ENCODE data around the gene PRRT3. TPM values are rescaled to one million over a fixed set of nuclear protein-coding genes. Genes with fewer than 3 reads are reported as not detected.

Gene PRRT3
- total and polyA plus RNA-seq, 9 of the 15 experiments (the other 6 are each of a cell fraction or from before 2014, with no cell fraction given): 0.06 to 1.9 (median 1.2) TPM

- TF ChIP-seq, protein P1, sequence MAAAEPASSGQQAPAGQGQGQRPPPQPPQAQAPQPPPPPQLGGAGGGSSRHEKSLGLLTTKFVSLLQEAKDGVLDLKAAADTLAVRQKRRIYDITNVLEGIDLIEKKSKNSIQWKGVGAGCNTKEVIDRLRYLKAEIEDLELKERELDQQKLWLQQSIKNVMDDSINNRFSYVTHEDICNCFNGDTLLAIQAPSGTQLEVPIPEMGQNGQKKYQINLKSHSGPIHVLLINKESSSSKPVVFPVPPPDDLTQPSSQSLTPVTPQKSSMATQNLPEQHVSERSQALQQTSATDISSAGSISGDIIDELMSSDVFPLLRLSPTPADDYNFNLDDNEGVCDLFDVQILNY (CRISPR knock-in tag; IDR thresholded peaks at IDR 0.05): no peak; the same call in 1 of the 2 replicates
- TF ChIP-seq PCBP2 (IDR thresholded peaks at IDR 0.05; ENCODE audit: low read depth, low read length, poor library complexity, severe bottlenecking): no peak
- no peak for TF ChIP-seq CBX2 (IDR thresholded peaks at IDR 0.05; ENCODE audit: insufficient read depth, low read length, poor library complexity, severe bottlenecking)
- TF ChIP-seq, protein P2, sequence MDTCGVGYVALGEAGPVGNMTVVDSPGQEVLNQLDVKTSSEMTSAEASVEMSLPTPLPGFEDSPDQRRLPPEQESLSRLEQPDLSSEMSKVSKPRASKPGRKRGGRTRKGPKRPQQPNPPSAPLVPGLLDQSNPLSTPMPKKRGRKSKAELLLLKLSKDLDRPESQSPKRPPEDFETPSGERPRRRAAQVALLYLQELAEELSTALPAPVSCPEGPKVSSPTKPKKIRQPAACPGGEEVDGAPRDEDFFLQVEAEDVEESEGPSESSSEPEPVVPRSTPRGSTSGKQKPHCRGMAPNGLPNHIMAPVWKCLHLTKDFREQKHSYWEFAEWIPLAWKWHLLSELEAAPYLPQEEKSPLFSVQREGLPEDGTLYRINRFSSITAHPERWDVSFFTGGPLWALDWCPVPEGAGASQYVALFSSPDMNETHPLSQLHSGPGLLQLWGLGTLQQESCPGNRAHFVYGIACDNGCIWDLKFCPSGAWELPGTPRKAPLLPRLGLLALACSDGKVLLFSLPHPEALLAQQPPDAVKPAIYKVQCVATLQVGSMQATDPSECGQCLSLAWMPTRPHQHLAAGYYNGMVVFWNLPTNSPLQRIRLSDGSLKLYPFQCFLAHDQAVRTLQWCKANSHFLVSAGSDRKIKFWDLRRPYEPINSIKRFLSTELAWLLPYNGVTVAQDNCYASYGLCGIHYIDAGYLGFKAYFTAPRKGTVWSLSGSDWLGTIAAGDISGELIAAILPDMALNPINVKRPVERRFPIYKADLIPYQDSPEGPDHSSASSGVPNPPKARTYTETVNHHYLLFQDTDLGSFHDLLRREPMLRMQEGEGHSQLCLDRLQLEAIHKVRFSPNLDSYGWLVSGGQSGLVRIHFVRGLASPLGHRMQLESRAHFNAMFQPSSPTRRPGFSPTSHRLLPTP (IDR thresholded peaks at IDR 0.05; ENCODE audit: borderline replicate concordance, extremely low read depth, insufficient read length): no peak
- no peak for TF ChIP-seq HNRNPUL1 (IDR thresholded peaks at IDR 0.05; ENCODE audit: low read length)
- TF ChIP-seq ZHX1 (conservative IDR thresholded peaks at IDR 0.05; ENCODE audit: low read length): no peak
- TF ChIP-seq, protein P3, sequence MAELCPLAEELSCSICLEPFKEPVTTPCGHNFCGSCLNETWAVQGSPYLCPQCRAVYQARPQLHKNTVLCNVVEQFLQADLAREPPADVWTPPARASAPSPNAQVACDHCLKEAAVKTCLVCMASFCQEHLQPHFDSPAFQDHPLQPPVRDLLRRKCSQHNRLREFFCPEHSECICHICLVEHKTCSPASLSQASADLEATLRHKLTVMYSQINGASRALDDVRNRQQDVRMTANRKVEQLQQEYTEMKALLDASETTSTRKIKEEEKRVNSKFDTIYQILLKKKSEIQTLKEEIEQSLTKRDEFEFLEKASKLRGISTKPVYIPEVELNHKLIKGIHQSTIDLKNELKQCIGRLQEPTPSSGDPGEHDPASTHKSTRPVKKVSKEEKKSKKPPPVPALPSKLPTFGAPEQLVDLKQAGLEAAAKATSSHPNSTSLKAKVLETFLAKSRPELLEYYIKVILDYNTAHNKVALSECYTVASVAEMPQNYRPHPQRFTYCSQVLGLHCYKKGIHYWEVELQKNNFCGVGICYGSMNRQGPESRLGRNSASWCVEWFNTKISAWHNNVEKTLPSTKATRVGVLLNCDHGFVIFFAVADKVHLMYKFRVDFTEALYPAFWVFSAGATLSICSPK (IDR thresholded peaks at IDR 0.05; ENCODE audit: borderline replicate concordance): no peak
- TF ChIP-seq TAL1 (IDR thresholded peaks at IDR 0.05): no peak
- TF ChIP-seq, protein P4, sequence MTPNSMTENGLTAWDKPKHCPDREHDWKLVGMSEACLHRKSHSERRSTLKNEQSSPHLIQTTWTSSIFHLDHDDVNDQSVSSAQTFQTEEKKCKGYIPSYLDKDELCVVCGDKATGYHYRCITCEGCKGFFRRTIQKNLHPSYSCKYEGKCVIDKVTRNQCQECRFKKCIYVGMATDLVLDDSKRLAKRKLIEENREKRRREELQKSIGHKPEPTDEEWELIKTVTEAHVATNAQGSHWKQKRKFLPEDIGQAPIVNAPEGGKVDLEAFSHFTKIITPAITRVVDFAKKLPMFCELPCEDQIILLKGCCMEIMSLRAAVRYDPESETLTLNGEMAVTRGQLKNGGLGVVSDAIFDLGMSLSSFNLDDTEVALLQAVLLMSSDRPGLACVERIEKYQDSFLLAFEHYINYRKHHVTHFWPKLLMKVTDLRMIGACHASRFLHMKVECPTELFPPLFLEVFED (CRISPR knock-in tag; conservative IDR thresholded peaks at IDR 0.05): no peak
- peak; percentile 15; the same call in 1 of the 2 replicates for TF ChIP-seq BRD4 (IDR thresholded peaks at IDR 0.05)
- no peak for TF ChIP-seq EHMT2 (IDR thresholded peaks at IDR 0.05)
- TF ChIP-seq, protein P5, sequence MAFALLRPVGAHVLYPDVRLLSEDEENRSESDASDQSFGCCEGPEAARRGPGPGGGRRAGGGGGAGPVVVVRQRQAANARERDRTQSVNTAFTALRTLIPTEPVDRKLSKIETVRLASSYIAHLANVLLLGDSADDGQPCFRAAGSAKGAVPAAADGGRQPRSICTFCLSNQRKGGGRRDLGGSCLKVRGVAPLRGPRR (CRISPR knock-in tag; IDR thresholded peaks at IDR 0.05): no peak
- TF ChIP-seq SMARCA5 (IDR thresholded peaks at IDR 0.05): 0 out of 2 replicates have a peak, but pooled peaks have one; percentile 46
- no peak for TF ChIP-seq MNT (conservative IDR thresholded peaks at IDR 0.05)
Observed at GRCh38 chr3:9932843-9933560, 19.2 kb downstream of the PRRT3 start (continued).

Measured in K562 (cell line).